Endothelial cell of umbilical vein (primary cell): ENCODE data around the gene VWA1. TPM values are rescaled to one million over a fixed set of nuclear protein-coding genes. Genes with fewer than 3 reads are reported as not detected.
"Not testable (repeated sequence)": the region's sequence is repeated elsewhere in the genome, so short reads cannot be mapped to it uniquely, and the experiment has no call there.

Experiments
- BruUV-seq: library from RNA; stranded (reverse); fragments of 400-500 nt; replicated peaks from 2 replicates; lab custom pipeline; 2021; lab: Mats Ljungman, UMichigan
- CTCF ChIA-PET: fragments of 300-600, 350-600 bp; sonication (Branson Sonifier 250); formaldehyde crosslinking; loops from one replicate; lab custom pipeline; 2021; ENCODE audit warnings: antibody characterized with exemption, inconsistent platforms; lab: Charles Lee
- POLR2A ChIA-PET: fragments of 300-600, 350-600 bp; sonication (Branson Sonifier 250); formaldehyde crosslinking; loops from one replicate; lab custom pipeline; 2021; ENCODE audit warnings: antibody characterized with exemption, inconsistent platforms; lab: Charles Lee
- DNase-seq: peaks from one replicate; pipeline ENCODE4 v3.0.0-alpha.2; 2011; ENCODE audit warnings: low read depth, low spot score
- FAIRE-seq: peaks from 2 replicates; lab custom pipeline; 2011; peaks lifted over from hg19 to GRCh38; lab: Jason Lieb, UNC
- H2AFZ ChIP-seq: 2 replicates; pipeline ENCODE4 v1.6.0; 2012; ENCODE audit warnings: low read depth, low read length, control low read depth, inconsistent platforms
- H3K27ac ChIP-seq: 2 replicates; pipeline ENCODE4 v1.5.1; 2011; ENCODE audit warnings: low read depth, mild to moderate bottlenecking, control low read depth, low read length, moderate library complexity; ENCODE audit not compliant: insufficient read depth
- H3K27me3 ChIP-seq, 2 experiments: 2 replicates each; pipeline versions ENCODE4 v1.6.0 to v1.6.1; 2011; ENCODE audit warnings: low read length in 2 of 2, mixed read lengths in 1 of 2; ENCODE audit not compliant: control insufficient read depth in 2 of 2, insufficient read depth in 2 of 2
- H3K36me3 ChIP-seq, 2 experiments: 2 replicates in 1 of 2; 3 replicates in 1 of 2; pipeline ENCODE4 v1.5.1; 2011; ENCODE audit warnings: low read length in 2 of 2, mild to moderate bottlenecking in 1 of 2, moderate library complexity in 1 of 2; ENCODE audit not compliant: control insufficient read depth in 2 of 2, insufficient read depth in 2 of 2; ENCODE audit errors: extremely low read depth in 1 of 2
- H3K4me1 ChIP-seq: 3 replicates; pipeline ENCODE4 v1.5.1; 2011; ENCODE audit warnings: mild to moderate bottlenecking, low read length; ENCODE audit not compliant: control insufficient read depth, insufficient read depth; ENCODE audit errors: extremely low read depth
- H3K4me2 ChIP-seq: 2 replicates; pipeline ENCODE4 v1.6.1; 2011; ENCODE audit warnings: low read length, control low read depth, mixed read lengths; ENCODE audit not compliant: insufficient read depth
- H3K4me3 ChIP-seq, 3 experiments: fragments of 200-600 bp in 1 of 3; sonication (generic), shearing (Covaris generic) in 1 of 3; replicated peaks in 1 of 3; 2 replicates each; pipeline ENCODE4 v1.5.1; 2011 to 2016; ENCODE audit warnings: control low read depth in 3 of 3, low read length in 3 of 3, mild to moderate bottlenecking in 2 of 3, inconsistent platforms in 1 of 3, low read depth in 1 of 3, moderate library complexity in 1 of 3; ENCODE audit not compliant: insufficient read depth in 1 of 3
- H3K79me2 ChIP-seq: 2 replicates; pipeline ENCODE4 v1.6.0; 2012; ENCODE audit warnings: low read length, inconsistent platforms; ENCODE audit not compliant: control insufficient read depth, insufficient read depth
- H3K9ac ChIP-seq: replicated peaks from 2 replicates; pipeline ENCODE3; 2011; ENCODE audit warnings: low read length, control low read depth; ENCODE audit not compliant: insufficient read depth; ENCODE audit errors: extremely low read depth
- H3K9me1 ChIP-seq: replicated peaks from 3 replicates; pipeline ENCODE4 v1.6.0; 2011; ENCODE audit warnings: mild to moderate bottlenecking, low read length; ENCODE audit not compliant: control insufficient read depth, insufficient read depth; ENCODE audit errors: extremely low read depth
- H3K9me3 ChIP-seq: replicated peaks from 2 replicates; pipeline ENCODE4 v1.5.1; 2012; ENCODE audit warnings: low read length, inconsistent platforms; ENCODE audit not compliant: control insufficient read depth, insufficient read depth
- H4K20me1 ChIP-seq: replicated peaks from 2 replicates; pipeline ENCODE3; 2011; ENCODE audit warnings: mild to moderate bottlenecking, low read length; ENCODE audit not compliant: control insufficient read depth, insufficient read depth; ENCODE audit errors: extremely low read depth
- EZH2 ChIP-seq: IDR thresholded peaks from 2 replicates; pipeline ENCODE4 v1.6.1; 2012; ENCODE audit warnings: borderline replicate concordance, low read depth, mild to moderate bottlenecking, moderate library complexity, low read length, inconsistent platforms; ENCODE audit not compliant: severe bottlenecking
- FOS ChIP-seq: IDR thresholded peaks from 2 replicates; pipeline ENCODE4 v1.6.1; 2011; ENCODE audit warnings: mild to moderate bottlenecking, low read length, moderate library complexity, borderline replicate concordance; ENCODE audit not compliant: insufficient read depth
- GATA2 ChIP-seq: IDR thresholded peaks from 2 replicates; pipeline ENCODE4 v1.7.0; 2011; ENCODE audit warnings: low read depth, mild to moderate bottlenecking, moderate library complexity, mixed read lengths, low read length; ENCODE audit not compliant: insufficient read length, insufficient read depth
- JUN ChIP-seq: IDR thresholded peaks from 2 replicates; pipeline ENCODE4 v1.6.1; 2011; ENCODE audit warnings: borderline replicate concordance, low read depth; ENCODE audit not compliant: insufficient read length, insufficient read depth
- MAX ChIP-seq: IDR thresholded peaks from 2 replicates; pipeline ENCODE4 v1.6.1; 2011; ENCODE audit not compliant: insufficient read depth, insufficient read length
- MYC ChIP-seq: IDR thresholded peaks from one replicate; pipeline ENCODE4 v1.6.1; 2011; ENCODE audit warnings: mild to moderate bottlenecking, low read depth, low read length
- POLR2A ChIP-seq: IDR thresholded peaks from 2 replicates; pipeline ENCODE4 v1.6.1; 2012; ENCODE audit warnings: low read depth, mild to moderate bottlenecking, control low read depth, low read length
- POLR2AphosphoS5 ChIP-seq: IDR thresholded peaks from 2 replicates; pipeline ENCODE4 v1.6.1; 2012; ENCODE audit warnings: low read depth, mild to moderate bottlenecking, control low read depth, low read length, moderate library complexity; ENCODE audit not compliant: insufficient read depth
- dilution Hi-C: fragments of 300-500 bp; cut with MboI; formaldehyde crosslinking; loops from one replicate; pipeline ENCODE4 v1.15.0; 2019; ENCODE audit warnings: low sequenced_read_pairs; ENCODE audit not compliant: extremely low pct_ligation_motif_present
- intact Hi-C: fragments of 100-400 bp; cut with micrococcal nuclease; formaldehyde crosslinking; loops from one replicate; pipeline ENCODE4 v1.10.0; 2022
- polyA plus RNA-seq, 4 experiments: library from polyadenylated mRNA; depleted of rRNA in 3 of 4; stranded (reverse) in 3 of 4; unstranded in 1 of 4; fragments of >200 nt; gene quantifications; 2 replicates each; pipeline versions ENCODE4 v1.2.1 to v1.2.3, GENCODE V29; 2011 to 2012; ENCODE audit warnings: missing spikeins in 1 of 4
- total RNA-seq: library from RNA; stranded (reverse); gene quantifications from 2 replicates; pipeline ENCODE4 v1.2.3, GENCODE V29; 2021
- TF ChIP-seq, protein P1 (sequence below), 2 donors: IDR thresholded peaks; 1 replicate in 1 of 2; 2 replicates in 1 of 2; pipeline ENCODE4 v1.5.1; 2011; ENCODE audit warnings: low read length in 2 of 2, mild to moderate bottlenecking in 2 of 2, moderate library complexity in 2 of 2, control low read depth in 1 of 2, inconsistent platforms in 1 of 2, low read depth in 1 of 2; ENCODE audit not compliant: insufficient read depth in 1 of 2; ENCODE audit errors: extremely low read depth in 1 of 2

VWA1 gene
- total and polyA plus RNA-seq, 2 donors (not counting 3 experiments of a cell fraction or from before 2014, with no cell fraction given), result 2.0 to 6.1 TPM

- BruUV-seq, FAIRE-seq: not testable (repeated sequence)
These were observed 46.3 kb downstream of the VWA1 start for GRCh38 chr1:1481811-1482210.

GRCh38 chr1:1482856-1483255, 47.4 kb downstream of the VWA1 start:
- Histone ChIP-seq H4K20me1 (no peaks in the 10 kb centered on the region), H3K36me3 (peaks cover 4 to 26% of the 10 kb centered on the region in 2 experiments), H3K4me3 (no peak overlapping the region), H3K79me2 (no peaks in the 10 kb centered on the region), H3K27ac (no peak overlapping the region), H3K9ac (no peak overlapping the region), H3K9me1 (no peaks in the 10 kb centered on the region), H3K9me3 (no peaks in the 10 kb centered on the region), H3K27me3 (no peaks in the 10 kb centered on the region), H2AFZ (no peak overlapping the region), H3K4me1 (no peaks in the 10 kb centered on the region), H3K4me2 (no peak overlapping the region)
- TF ChIP-seq EZH2 (no peak), POLR2A (no peak), MAX (no peak), GATA2 (no peak), JUN (no peak), FOS (no peak), MYC (no peak), POLR2AphosphoS5 (no peak)
- TF ChIP-seq, protein P1, sequence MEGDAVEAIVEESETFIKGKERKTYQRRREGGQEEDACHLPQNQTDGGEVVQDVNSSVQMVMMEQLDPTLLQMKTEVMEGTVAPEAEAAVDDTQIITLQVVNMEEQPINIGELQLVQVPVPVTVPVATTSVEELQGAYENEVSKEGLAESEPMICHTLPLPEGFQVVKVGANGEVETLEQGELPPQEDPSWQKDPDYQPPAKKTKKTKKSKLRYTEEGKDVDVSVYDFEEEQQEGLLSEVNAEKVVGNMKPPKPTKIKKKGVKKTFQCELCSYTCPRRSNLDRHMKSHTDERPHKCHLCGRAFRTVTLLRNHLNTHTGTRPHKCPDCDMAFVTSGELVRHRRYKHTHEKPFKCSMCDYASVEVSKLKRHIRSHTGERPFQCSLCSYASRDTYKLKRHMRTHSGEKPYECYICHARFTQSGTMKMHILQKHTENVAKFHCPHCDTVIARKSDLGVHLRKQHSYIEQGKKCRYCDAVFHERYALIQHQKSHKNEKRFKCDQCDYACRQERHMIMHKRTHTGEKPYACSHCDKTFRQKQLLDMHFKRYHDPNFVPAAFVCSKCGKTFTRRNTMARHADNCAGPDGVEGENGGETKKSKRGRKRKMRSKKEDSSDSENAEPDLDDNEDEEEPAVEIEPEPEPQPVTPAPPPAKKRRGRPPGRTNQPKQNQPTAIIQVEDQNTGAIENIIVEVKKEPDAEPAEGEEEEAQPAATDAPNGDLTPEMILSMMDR (IDR thresholded peaks at IDR 0.05; ENCODE audit: extremely low read depth in 1 of 2, insufficient read depth in 1 of 2, low read depth in 1 of 2, low read length in 2 of 2), result no peak
- ChIA-PET POLR2A (interaction anchor here (0.6 kb wide), 1 partner anchor 48 kb away, joined by 6 read pairs; no protein-coding TSS in a partner anchor), CTCF (no interaction called here)
- intact Hi-C loops (no loop called here), dilution Hi-C loops (no loop called here)
- DNase-seq (no peak), FAIRE-seq (no peak)
- BruUV-seq, result no TSS peak

More at GRCh38 chr1:1481811-1482210, 46.3 kb downstream of the VWA1 start:
- H4K20me1 ChIP-seq, H3K9me3 ChIP-seq, intact Hi-C loops, dilution Hi-C loops, H3K4me1 ChIP-seq, H3K27ac ChIP-seq, H3K79me2 ChIP-seq, DNase-seq, H2AFZ ChIP-seq, CTCF ChIA-PET, H3K4me2 ChIP-seq, H3K4me3 ChIP-seq, H3K9ac ChIP-seq, H3K27me3 ChIP-seq, POLR2A ChIA-PET, H3K9me1 ChIP-seq: not testable (repeated sequence)
- H3K36me3 ChIP-seq, result peaks cover 4 to 28% of the 10 kb centered on the region in 2 experiments
